WI38 (cell line): Measurements from ENCODE around the gene TREM1.

ENCODE experiments used
- H3K4me3 ChIP-seq: 2 replicates; pipeline ENCODE4 v1.5.1; 2011; ENCODE audit warnings: low read depth, mild to moderate bottlenecking, control low read depth, low read length
- TF ChIP-seq, protein P1 (sequence below): IDR thresholded peaks from 2 replicates; pipeline ENCODE4 v1.5.1; 2012; ENCODE audit warnings: low read depth, mild to moderate bottlenecking, control low read depth, low read length

Gene TREM1

DNA sequence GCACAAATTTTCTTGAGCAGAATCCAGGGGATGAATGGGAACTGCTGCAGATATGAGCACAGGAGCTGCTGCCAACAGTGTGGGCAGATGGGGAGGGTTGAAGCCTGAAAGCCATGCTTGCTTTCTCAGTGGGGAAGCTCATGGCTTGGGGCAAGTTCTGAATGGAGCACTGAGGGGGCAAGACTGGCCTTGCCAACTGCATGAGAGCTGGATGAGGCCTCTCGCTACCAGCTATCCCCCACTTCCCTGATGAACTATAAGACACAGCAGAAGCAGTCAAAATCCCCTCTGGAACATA, 28.3 kb downstream of the TREM1 start:
- H3K4me3 ChIP-seq: no peak overlapping the region
- TF ChIP-seq, protein P1, sequence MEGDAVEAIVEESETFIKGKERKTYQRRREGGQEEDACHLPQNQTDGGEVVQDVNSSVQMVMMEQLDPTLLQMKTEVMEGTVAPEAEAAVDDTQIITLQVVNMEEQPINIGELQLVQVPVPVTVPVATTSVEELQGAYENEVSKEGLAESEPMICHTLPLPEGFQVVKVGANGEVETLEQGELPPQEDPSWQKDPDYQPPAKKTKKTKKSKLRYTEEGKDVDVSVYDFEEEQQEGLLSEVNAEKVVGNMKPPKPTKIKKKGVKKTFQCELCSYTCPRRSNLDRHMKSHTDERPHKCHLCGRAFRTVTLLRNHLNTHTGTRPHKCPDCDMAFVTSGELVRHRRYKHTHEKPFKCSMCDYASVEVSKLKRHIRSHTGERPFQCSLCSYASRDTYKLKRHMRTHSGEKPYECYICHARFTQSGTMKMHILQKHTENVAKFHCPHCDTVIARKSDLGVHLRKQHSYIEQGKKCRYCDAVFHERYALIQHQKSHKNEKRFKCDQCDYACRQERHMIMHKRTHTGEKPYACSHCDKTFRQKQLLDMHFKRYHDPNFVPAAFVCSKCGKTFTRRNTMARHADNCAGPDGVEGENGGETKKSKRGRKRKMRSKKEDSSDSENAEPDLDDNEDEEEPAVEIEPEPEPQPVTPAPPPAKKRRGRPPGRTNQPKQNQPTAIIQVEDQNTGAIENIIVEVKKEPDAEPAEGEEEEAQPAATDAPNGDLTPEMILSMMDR: no peak

DNA sequence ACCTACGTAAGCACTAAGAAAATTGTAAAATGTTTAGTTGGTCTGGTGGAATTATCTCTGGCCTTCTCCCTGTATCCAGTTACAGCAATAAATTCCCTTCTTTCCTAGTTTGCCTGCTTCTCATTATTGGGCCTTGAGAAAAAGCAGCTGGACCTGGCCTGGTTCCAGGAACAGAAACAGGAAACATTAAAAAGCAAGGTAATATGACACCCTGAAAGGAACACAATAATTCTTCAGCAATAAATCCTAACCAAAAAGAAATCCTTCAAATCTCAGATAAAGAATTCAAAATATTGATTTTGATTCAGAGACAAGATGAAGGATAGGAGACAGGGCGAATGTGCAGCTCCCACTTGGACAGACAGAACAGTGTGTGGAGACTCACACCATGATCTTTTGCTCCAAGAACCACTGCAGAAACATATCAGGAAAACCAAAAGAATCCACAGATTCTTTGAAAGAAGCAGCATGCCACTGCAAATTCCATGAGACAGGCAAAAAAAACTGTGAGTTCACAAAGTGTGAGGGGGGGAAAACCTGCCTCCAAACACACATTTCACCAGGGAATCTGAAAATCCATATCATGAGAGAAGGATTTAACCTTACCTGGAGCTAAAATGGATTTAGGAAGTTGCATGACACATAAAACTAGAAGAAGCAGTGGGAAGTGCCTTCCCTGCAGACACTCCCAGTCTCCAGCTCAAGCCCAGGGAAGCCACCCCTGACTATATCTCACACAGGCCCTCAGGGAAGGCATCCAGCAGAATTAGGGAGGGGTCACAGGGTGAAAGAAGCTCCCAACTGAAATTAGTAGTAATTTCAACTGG, 28.9 kb downstream of the TREM1 start:
- TF ChIP-seq, protein P1: no peak
- no peak overlapping the region for H3K4me3 ChIP-seq

DNA sequence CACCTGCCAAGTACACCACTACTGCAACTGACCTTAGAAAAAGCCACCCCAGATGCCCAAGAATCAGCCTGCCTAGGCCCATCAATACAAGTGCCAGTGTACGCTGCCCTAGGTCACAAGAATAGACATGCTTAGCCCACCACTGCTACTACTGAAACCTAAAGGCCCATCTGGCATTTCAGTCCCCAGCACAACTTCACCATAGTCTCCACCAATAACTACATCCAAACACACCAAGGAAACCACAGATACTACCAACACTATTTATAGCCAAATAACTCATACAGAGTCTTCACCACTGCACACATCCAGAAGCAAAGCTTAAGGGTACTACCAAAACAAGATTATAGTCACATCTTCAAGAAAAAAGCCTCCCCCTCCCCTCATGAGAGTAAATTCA, 30.1 kb downstream of the TREM1 start:
- no peak overlapping the region for H3K4me3 ChIP-seq
- TF ChIP-seq, protein P1: no peak

DNA sequence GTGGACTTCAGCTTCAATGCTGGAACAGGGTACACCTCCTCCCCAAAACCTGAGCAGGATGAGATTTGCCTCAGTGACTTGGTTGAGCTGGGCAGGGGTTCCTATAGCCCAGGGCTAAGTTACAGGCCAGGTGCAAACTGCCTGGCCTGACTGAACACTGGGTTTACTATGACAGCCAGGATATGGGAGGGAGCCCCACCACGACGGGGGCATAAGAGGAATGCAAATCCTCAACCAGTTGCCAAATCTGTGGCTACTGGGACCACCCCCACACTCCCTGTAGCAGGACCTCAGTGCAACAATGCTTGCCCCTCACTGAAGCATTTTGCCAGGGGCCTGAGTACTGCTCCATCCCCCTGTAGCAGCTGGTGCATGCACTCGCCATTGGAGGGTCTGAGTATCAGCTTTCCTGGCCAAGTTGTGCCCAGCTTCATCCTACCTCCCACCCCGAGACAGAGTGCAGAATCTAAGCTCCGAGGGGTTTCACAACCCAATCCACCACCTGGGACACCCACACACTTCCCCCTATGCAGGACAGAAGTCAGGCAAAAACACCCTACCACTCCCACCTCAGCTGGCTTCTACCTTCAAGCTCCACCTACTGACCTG, 30.7 kb downstream of the TREM1 start:
- H3K4me3 ChIP-seq: no peak overlapping the region
- TF ChIP-seq, protein P1: no peak

DNA sequence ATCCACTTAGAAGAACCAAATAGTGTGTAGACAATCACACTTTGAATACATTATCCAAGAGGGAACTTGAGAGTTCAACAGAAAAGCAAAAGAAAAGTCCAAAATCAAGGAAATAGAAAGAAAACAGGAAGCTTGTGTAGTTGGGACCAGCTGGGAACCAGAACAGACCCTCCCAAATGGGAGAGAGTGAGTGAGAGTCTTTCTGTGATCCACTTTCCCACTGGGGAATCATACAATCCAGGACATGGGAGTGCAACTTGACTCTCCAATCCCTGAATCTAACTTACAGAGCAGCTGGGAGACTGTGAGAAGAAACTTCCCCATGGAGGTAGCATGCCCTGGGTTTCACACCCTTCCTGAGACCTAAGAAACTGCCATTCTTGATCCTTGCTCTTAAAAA, 31.4 kb downstream of the TREM1 start:
- H3K4me3 ChIP-seq: no peak overlapping the region
- TF ChIP-seq, protein P1: no peak

DNA sequence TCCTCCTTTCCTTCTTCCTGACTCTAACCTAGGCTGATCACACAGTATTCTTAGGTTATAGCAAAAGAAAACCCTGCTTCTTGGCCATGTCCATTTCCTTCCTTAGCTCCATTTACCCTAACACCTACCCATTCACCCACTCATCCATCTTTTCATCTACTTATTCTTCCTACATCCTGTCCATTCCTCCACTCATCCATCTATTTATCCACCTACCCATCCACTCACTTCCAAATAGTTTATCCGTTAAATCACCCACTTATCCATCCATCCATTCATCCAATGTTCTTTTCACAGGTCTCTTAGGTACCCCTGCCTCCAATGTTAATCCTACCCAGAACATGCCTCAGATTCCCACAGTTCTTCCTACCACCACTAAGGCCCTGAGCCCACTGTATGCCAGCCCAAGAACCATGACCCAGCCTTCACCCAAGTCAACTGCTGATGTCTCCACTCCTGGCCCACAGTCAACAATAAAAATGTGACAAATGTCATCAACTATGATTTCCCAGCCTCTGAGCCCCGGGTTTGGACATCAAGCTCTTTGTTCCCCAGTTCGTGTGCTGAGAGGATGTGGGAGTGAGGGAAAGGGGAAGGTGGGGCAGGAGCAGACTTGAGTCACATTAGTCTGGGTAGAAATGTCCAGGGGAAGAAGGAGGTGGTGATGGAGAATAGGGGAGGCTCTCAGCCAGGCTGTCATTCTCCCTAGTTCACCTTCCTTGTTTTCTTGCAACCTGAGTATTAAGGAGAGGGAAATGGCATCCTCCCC, 33.9 kb downstream of the TREM1 start:
- no peak overlapping the region for H3K4me3 ChIP-seq
- TF ChIP-seq, protein P1: no peak
